NCI-H2171 (cell line): ENCODE measurements around the gene KRT9.
"Not testable (repeated sequence)": the region's sequence is repeated elsewhere in the genome, so short reads cannot be mapped to it uniquely, and the experiment has no call there.

ENCODE experiments used
- DNase-seq: peaks from one replicate; lab custom pipeline; 2025; lab: John Stamatoyannopoulos, UW

Gene KRT9

DNA sequence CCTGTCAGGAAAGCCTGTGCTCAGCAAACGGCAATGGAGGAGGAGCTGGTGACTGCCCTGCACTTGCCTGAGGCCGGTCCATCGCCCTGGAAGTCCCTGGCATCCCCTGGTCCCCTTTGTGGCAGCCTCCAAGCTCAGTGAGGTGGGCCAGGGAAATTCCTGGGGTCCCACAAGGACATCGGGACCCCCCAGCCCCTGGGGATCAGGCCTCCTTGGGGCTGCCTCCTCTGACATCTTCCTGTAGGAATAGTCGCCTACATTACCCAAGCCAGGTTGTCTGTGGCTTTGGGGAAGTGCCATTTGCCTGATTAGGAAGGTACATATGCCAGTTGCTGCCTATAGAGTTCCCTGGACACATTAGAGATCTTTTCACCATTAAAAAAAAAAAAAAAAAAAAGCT lies 7.1 kb upstream of the KRT9 start:
- no peak for DNase-seq

- no peak for DNase-seq
These were observed 6.7 kb upstream of the KRT9 start for GRCh38 chr17:41578538-41578937.

- DNase-seq = not testable (repeated sequence)
These were observed 4.9 kb upstream of the KRT9 start for GRCh38 chr17:41576740-41577139.

- DNase-seq = no peak
These were observed 3.5 kb upstream of the KRT9 start for GRCh38 chr17:41575336-41575735.

DNA sequence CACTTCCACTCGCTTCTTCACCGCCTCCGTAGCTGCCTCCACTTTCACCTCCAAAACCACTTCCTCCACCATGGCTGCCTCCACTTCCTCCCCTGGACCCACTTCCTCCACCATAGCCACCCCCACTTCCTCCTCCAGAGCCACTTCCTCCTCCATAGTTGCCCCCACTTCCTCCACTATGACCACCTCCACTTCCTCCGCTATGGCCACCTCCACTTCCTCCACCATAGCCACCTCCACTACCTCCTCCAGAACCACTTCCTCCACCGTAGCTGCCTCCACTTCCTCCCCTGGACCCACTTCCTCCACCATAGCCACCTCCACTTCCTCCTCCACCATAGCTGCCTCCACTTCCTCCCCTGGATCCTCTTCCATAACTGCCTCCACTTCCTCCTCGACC lies 4.5 kb downstream of the KRT9 start:
- no peak for DNase-seq

DNA sequence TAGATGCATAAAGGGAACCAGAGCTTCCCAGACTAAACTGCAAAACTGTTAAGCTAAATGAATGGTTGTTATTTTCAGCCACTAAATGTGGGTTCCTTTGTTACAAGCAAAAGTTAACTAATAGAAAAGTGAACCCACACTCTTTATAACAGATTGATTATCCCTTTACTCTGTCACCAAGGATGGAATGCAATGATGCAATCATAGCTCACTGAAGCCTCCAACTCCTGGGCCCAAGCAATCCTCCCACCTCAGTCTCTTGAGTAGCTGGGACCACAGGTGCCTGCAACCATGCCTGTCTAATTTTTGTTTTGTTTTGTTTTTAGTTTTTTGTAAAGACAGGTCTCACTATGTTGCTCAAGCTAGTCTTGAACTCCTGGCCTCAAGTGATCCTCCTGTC lies 6.5 kb downstream of the KRT9 start:
- DNase-seq = no peak

- DNase-seq = no peak
These were observed 8.2 kb downstream of the KRT9 start for GRCh38 chr17:41563607-41564170.

GRCh38 chr17:41561554-41561953 lies 10.3 kb downstream of the KRT9 start:
- no peak for DNase-seq

- DNase-seq = no peak
These were observed 12.3 kb downstream of the KRT9 start for GRCh38 chr17:41559548-41559947.

DNA sequence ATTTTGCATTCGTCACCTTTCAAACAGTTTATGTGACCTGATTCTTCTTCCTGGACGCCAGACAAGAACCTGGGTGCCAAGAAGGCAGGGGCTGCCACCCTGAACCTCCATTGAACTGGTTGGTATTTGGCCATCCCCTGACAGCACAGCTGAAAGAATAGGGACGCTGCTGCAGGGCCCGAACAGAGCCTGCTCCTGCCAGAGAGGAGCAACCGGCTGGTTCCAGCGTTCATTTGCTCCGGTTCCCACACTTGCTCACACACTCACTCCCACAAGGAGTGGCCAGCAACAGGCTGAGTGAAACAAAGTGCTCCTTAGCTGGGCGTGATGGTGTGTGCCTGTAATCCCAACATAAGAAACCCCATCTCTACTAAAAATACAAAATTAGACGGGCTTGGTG lies 14.9 kb downstream of the KRT9 start:
- no peak for DNase-seq

- no peak for DNase-seq
These were observed 15.6 kb downstream of the KRT9 start for GRCh38 chr17:41556306-41556705.

- DNase-seq = no peak
These were observed 16.6 kb downstream of the KRT9 start for GRCh38 chr17:41555105-41555887.

DNA sequence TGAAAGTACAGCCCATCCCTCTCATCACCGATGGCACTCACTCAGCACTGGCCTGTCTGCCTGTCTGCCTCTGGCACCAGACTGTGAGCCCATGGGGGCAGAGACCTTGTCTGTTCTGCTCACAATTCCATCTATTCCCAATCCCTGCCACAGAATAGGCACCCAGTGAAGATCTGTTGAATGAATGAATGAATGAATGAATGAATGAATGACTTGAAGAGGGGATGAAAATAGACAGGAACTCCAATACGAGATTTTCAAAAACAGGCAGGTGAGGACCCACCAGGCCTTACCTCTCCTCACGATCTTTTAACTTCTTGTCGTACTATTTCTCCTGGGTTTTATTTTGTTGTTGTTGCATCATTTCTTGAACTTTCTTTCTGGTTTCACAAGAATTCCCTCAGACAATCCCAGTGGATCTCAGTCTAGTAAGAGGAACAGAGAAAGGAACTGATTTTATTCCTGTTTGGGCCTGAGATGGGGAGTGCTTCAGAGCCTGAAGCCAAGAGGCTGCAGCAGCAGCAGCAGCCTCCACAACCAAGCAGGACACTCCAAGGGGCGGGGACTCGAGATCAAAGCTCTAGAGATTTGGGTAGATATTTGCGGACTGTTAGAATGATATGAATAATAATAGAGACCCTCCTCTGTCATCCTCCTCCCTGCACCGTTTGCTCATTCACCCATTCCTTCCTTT lies 17.7 kb downstream of the KRT9 start:
- no peak for DNase-seq

DNA sequence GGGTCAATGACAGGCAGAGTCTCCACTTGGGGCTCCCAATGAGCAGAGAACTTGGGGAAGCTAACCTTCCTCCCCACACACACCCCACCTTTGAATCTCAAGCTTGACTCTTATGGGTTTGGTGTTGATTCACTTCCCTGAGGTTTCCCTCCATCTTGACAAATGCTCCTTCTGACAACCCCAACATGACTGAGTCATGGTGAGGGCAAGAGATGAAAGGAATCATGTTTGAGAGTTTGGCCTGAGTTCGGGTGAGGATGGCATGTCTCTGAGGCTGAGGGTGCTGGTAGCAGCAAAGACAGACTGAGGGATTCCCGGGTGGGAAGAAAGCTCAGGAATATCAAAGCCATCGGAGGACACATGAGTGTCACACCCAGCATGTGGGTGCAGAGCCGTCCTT lies 18.7 kb downstream of the KRT9 start:
- no peak for DNase-seq

DNA sequence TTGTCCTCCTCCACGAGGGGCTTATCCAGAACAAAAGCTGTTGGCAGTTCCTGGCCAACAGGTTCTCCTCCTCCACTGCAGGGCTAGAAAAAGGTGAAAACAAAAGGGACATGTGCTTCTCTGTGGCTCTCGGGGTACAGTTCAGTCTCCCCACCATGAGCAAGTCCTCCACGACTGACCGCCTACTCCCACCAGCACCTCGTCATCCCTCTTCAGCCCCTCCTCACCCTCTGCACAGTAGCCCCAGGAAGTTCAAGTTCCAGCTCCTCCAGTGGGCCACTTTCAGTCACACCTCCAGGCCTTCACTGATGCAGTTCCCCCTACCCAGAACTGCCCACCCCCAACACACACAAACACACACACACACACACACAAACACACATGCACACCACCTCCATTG lies 19.4 kb downstream of the KRT9 start:
- no peak for DNase-seq

- DNase-seq = no peak
These were observed 20.5 kb downstream of the KRT9 start for GRCh38 chr17:41551365-41551764.

DNA sequence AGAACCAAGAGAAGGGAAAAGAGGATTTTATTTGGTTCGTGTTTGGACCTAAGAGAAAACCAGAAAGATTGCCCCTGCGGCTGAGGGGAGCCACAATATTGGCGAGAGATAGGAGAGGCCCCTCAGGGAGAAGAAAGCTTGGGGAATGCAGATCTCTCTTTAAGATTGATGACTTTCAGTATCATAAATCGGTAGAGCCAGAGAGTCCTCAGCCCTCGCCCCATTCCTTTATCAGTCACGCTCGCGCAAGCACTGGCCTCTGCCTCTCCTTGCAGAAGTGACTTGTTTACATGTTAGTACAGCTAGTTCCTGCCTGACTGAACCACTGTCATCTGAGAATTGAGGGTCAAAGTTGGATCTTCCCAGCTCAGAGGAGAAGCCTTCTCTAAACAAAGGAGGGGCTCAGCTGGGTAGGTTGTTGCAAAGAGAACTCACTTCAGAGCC lies 22.2 kb downstream of the KRT9 start:
- no peak for DNase-seq

GRCh38 chr17:41548844-41549595 lies 22.8 kb downstream of the KRT9 start:
- peak; percentile 59 for DNase-seq

DNA sequence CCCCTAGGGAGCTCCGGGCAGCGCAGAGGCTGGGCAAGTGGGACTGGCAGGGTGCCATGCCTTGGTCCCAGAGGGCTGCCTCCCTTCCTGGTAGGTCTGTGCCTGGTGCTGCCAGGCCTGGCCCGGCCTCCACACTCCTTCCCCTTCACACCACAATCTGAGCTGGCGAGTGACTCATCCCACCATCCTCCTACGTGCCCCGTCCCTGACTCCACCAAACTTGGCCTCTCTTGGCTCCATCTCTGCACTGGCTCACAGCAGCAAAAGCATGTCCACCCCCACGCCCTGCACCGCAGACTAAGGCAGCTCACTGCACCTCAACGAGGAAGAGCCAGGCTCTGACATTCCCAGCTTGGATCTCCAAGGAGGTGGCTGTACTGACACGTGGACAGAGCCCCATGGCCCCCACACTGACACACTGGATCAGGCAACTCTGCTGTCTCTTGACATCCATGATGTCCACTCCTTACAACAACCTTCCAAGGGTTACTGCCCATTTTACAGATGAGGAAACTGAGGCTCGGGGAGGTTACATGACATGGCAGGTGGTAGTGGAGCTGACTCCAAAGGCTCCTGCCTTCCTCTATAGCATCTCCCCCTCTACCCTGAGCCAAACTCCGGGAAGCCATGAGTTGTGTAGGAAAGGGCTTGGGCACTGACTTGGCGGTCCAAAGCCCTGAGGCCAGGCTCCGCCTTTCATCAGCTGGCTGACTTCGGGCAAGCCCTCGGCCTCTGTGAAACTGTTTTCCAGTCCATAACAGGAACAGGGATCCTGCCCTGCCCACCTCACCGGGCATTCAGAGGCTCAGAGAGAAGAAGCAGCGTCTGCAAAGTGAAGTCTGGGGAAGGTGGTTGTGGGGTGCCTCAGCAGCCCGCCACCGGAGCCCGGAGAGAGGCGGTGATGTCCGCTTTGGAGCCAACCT lies 23.7 kb downstream of the KRT9 start:
- DNase-seq = no peak

- no peak for DNase-seq
These were observed 24.4 kb downstream of the KRT9 start for GRCh38 chr17:41547378-41547841.

DNA sequence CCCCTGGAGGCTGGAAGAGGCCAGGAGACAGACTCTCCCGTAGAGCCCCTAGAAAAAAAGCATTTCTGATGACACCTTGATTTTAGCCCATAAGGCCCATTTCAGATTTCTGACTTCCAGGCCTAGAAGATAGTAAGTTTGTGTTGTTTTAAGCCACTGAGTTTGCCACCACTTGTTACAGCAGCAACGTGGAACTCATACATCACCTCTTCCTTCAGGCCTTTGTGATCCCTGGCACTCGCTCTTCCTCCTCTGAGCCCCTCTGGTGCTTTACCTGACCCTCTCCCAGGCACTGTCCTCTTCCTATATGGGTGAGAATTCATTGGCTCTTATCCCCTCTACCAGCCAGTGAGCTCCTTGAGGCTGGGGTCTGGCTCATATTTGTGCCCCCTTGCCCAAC lies 25.0 kb downstream of the KRT9 start:
- DNase-seq = no peak
